ENCODE results near the gene RAB40C.
"Not testable (repeated sequence)": the region's sequence is repeated elsewhere in the genome, so short reads cannot be mapped to it uniquely, and the experiment has no call there.

Gene RAB40C

DNA sequence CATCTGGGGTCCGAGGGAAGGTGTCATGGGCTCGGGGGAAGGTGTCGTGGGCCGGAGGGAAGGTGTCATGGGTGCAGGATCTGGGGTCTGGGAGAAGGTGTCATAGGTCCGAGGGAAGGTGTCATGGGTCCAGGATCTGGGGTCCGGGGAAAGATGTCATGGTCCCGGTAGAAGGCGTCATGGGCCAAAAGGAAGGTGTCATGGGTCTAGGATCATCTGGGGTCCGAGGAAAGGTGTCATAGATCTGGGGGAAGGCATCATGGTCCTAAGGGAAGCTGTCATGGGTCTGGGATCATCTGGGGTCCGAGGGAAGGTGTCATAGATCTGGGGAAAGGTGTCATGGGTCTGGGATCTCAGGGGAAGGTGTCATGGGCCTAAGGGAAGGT lies 942 bp downstream of the RAB40C start:
- DNase-seq = no peak

- peak; percentile 41 for DNase-seq
These were observed 1.4 kb downstream of the RAB40C start for GRCh38 chr16:591231-591630.

- DNase-seq = no peak
These were observed 2.1 kb downstream of the RAB40C start for GRCh38 chr16:591892-592517.

DNA sequence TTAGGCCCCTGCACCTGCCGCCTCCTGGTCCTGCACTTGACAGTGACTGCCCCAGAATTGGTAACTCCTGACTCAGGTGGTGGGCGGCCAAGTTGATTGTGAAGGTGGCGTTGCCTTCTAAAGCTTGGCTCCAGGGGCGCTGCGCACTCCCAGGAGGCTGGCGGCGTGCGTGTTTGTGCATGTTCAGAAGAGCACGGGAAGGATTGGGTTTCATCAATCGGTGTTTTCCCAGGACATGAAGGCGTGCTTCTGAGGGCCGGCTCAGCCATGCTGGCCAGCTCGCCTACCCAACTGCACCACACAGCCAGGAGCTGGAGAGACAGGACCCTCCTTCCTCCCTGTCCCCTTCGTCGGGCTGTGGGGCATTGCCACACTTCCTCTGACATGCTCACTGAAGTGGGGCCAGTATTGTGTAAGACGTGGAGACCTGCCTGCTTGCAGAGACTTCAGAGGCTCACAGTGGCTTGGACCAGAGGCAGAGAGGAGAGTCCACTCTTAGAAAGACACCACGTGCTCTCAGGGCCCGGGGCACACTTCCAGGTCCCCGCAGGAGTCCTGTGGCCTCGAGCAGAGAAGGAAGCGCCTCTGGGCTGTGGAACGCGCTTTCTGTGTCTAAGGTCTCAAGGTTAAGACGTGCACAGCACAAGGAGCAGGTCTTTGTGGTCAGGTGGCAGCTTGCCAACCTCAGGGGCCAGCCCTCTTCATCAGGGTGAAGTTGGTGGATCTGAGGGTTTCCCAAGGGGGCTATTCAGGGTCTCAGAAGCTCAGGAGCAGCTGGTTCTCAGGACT lies 2.8 kb downstream of the RAB40C start:
- no peak for DNase-seq

GRCh38 chr16:593406-593805 lies 3.5 kb downstream of the RAB40C start:
- no peak for DNase-seq

- DNase-seq = no peak
These were observed 3.9 kb downstream of the RAB40C start for GRCh38 chr16:593807-594206.

- no peak for DNase-seq
These were observed 5.2 kb downstream of the RAB40C start for GRCh38 chr16:595094-595528.

- no peak for DNase-seq
These were observed 6.3 kb downstream of the RAB40C start for GRCh38 chr16:595942-596735.

DNA sequence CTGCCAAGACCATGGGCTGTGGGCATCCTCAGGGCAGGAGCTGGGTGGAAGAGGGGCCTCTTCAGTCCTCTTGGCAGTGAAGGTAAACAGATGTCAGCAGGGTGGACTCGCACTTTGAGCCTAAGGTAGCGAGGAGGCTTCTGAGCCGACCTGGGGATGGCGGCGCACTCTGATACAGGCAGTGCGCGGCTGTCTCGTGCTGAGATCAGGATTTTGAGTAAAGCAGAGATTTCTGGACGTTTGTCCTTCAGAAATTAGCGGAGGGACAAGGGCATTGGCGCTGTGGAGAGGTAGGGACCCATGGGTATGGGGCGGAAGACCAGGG lies 6.8 kb downstream of the RAB40C start:
- DNase-seq = no peak

GRCh38 chr16:597655-598054 lies 7.8 kb downstream of the RAB40C start:
- DNase-seq = not testable (repeated sequence)

DNA sequence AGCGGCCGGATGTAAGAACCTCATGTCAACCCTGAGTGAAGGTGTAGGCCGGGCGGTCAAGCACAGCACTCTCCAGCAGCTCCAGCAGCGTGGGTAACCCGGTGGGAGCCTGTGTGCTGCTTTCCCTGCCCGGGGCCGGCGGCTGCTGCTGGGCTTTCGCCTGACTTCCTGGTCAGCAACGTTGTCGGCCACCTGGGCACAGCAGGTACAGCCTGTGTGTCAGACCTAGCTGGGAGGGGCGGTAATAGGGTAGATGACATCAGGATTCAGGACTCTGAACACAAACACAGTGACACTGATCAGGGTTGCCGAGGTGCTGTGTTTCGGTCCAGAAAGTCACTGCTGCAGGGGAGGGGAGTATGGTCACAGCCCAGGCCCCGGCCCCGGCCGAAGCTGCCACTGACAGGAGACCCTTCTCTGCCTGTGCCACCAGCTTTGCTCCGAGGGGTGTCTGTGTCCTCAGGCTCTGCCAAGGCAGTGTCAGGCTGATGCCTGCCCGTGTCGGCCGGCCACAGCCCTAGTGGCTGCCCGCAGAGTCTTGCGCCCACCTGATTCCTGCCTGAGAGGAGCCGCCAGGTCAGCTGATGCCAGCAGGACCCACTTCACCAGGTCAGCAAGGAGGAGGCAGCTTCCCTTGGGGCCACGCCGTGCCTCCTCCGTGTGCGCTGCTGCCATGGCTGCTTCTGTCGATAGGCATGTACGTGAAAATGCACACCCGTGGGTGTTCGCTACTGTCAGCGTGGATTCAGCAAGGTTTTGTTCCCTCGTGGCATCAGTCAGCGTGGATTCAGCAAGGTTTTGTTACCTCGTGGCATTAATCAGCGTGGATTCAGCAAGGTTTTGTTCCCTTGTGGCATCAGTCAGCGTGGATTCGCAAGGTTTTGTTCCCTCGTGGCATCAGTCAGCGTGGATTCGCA lies 9.2 kb downstream of the RAB40C start:
- DNase-seq = no peak

DNA sequence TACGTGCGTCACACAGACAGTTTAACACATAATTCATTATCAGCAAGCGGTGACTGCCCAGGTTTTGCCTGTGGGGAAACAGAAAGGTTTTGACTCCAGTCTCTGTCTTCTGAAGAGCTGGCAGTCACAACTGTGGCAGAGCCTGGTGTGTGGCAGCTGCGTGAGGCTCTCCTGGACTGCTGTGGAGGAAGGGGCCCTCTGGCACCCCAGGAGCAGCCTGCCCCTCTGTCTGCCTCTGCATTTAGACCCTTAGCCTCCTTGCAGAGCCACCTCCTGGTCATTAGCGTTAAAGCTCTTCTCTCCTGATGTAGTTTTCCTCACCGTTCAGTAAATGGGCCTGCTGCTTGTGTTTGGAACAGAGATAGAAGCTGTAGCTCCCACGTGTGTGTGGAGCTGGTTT lies 10.9 kb downstream of the RAB40C start:
- no peak for DNase-seq

DNA sequence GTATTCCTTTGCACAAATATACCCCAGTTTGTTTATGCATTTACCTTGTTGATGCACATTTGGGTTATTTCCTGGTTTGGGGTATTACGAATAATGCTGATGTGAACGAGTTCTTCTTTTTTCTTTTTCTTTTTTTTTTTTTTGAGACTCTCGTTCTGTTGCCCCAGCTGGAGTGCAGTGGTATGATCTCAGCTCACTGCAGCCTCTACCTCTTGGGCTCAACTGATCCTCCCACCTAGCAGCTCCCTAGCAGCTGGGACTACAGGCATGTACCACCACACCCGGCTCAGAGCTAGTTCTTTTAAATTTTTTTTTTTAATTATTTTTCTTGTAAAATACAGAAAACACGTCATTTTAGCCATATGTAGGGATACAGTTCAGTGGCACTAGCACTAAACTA lies 14.1 kb downstream of the RAB40C start:
- no peak for DNase-seq

- DNase-seq = no peak
These were observed 16.9 kb downstream of the RAB40C start for GRCh38 chr16:606656-607307.

GRCh38 chr16:608019-608418 lies 18.2 kb downstream of the RAB40C start:
- no peak for DNase-seq

GRCh38 chr16:609316-609715 lies 19.4 kb downstream of the RAB40C start:
- DNase-seq = no peak

DNA sequence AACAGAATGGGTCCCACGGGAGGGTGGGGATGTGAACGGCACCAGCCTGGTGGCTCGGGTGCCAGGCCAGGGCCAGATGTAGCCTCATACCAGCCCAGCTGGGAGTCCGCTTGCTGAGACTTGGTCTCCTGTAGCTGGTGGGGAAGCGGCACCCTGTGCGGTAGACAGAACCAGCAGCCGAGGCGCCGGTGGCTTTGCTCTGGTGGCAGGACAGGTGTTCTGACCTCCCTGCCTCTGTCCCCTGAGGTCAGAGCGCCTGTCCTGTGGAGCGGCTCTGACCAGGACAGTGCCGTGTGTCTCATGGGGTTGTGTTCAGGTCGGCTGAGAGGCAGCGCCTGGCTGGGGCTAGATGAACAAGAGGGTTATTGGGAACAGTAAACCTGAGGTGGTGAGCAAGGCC lies 20.1 kb downstream of the RAB40C start:
- DNase-seq = no peak

GRCh38 chr16:610513-611381 lies 20.9 kb downstream of the RAB40C start:
- DNase-seq = no peak

DNA sequence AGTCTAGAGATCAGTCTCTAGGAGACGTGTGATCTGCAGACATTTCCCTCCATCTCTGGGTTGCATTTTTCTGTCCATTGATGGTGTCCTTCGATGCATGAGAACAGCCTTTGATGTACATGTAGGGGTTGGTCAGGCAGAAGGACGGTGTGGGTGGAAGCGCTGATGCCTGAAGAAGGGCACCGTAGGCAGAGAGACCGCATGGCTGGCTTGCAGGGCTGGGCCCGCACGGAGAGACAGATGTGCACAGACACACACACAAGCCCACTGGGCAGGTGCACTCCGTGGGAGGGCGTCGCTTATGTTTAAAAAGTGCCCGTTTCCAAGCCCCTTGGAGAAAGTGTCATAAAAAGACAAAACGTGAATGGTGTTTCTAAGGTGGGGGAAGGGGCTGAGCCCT lies 25.3 kb downstream of the RAB40C start:
- no peak for DNase-seq

- DNase-seq = no peak
These were observed 27.1 kb downstream of the RAB40C start for GRCh38 chr16:616733-617586.
